GM12801 (cell line): Measurements from ENCODE around the gene ULK4.

Experiments used
- CTCF ChIP-seq: IDR thresholded peaks from one replicate; pipeline ENCODE4 v1.5.1; 2011; ENCODE audit warnings: control low read depth; ENCODE audit not compliant: insufficient read length; ENCODE audit errors: extremely low read depth

ULK4 gene

DNA sequence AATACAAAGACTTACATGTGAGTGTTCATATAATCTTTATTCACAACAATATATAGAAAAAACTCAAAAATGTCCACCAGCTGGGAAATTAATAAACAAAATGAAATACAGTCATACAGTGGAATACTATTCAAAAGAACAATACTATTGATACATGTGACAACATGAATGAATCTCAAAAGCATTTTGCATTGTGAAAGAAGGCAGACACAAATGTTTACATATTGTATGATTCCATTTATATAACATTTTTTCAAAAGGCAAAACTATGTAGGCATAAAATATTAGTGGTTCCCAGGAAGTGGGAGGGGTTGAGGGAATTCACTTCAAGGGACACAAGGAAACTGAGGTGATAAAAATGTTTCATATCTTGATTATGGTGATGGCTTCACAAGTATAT, 459.4 kb downstream of the ULK4 start:
- no peak for TF ChIP-seq CTCF

DNA sequence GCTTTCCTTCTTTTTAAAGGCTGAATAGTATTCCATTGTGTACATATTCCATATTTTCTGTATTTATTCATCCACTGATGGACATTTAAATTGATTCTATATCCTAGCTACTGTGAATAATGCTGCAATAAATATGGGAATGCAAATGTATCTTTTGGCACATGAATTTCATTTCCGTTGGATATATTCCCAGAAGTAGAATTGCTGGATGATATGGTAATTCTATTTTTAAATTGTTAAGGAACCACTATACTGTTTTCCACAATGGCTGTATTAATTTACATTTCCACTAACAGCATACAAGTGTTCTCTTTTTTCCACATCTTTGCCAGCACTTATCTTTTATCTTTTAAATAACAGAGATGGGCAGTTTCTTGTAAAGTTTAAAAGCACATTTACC, 459.9 kb downstream of the ULK4 start:
- TF ChIP-seq CTCF: no peak

DNA sequence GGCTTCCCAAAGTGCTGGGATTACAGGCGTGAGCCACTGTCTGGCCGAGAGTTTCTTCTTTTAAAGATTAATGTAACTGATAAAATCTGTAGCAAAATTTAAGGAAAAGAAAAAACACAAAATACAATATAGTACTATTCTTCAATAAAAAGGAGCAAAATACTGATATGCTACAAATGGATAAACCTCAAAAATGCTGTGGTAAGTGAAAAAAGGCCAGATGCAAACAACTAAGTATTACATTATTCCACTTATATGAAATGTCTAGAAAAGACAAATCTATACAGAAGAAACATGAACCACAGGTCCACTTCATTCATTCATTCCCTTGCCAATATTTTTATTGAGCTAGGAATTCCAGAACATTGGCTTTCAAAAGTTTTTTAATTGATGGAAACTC, 463.1 kb downstream of the ULK4 start:
- no peak for TF ChIP-seq CTCF

GRCh38 chr3:41490360-41490759, 471.5 kb downstream of the ULK4 start:
- TF ChIP-seq CTCF: no peak

GRCh38 chr3:41489231-41489630, 472.7 kb downstream of the ULK4 start:
- no peak for TF ChIP-seq CTCF

DNA sequence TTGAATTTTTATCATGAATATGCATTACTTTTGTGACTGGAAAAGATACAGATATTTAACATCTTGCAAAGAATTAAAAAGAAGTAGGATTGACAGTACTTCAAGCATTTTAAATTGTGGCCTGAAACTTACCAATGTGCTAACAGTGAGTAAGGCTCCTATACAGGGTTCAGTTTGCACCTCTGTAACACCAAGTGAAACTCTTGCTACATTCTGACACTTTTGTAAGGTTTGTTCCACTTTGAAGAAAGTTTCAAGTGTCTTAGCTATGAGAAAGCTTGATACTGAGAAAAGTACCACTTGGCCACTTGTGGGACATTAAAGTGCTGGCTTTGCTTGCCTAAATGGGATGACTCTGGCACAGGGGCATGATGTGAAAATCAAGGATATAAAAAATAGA, 473.4 kb downstream of the ULK4 start:
- no peak for TF ChIP-seq CTCF

DNA sequence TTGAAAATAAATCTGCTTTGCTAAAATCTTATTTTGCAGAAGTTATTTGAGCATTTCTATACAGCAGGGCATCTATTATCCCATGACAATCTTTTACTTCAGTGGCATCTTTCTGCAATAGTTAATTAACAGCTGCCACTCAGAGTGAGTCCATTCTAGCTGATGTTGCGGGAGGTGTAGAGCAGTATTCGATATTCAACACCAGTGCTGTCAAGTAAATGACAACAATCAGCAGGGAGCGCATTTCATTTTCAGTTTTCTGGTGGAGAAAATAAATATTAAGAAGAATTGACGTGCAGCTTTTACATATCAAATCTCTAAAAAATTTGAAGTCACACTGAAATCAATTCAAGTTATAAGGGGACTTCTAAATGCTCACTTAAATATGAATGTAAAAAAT, 476.4 kb downstream of the ULK4 start:
- TF ChIP-seq CTCF: no peak

GRCh38 chr3:41482134-41482533, 479.8 kb downstream of the ULK4 start:
- TF ChIP-seq CTCF: no peak
